Endodermal cell (in vitro differentiated cells): ENCODE measurements around the gene BCL11B. TPM values are rescaled to one million over a fixed set of nuclear protein-coding genes. Genes with fewer than 3 reads are reported as not detected.
A peak's percentile ranks its signal among the peaks of the same experiment; 100 is the strongest.

Experiments used
- DNase-seq: peaks from one replicate; pipeline ENCODE4 v3.0.0-alpha.2; 2017
- H3K27ac ChIP-seq: 2 replicates; pipeline ENCODE4 v1.5.1; 2013; ENCODE audit warnings: mild to moderate bottlenecking, low read depth, low read length, moderate library complexity
- H3K27me3 ChIP-seq: 2 replicates; pipeline ENCODE4 v1.6.1; 2013; ENCODE audit warnings: mild to moderate bottlenecking, low read length, moderate library complexity; ENCODE audit not compliant: insufficient read depth, control insufficient read depth, poor library complexity, severe bottlenecking
- H3K36me3 ChIP-seq: 2 replicates; pipeline ENCODE4 v1.7.0; 2013; ENCODE audit warnings: mild to moderate bottlenecking, low read length, moderate library complexity; ENCODE audit not compliant: control insufficient read depth, insufficient read depth
- H3K4me1 ChIP-seq: one replicate; pipeline ENCODE4 v1.7.0; 2013; ENCODE audit warnings: low read length; ENCODE audit not compliant: control insufficient read depth, insufficient read depth
- H3K4me3 ChIP-seq: 2 replicates; pipeline ENCODE4 v1.5.1; 2013; ENCODE audit warnings: mild to moderate bottlenecking, low read length, moderate library complexity
- H3K9ac ChIP-seq: 2 replicates; pipeline ENCODE4 v1.6.1; 2013; ENCODE audit warnings: mild to moderate bottlenecking, low read length, moderate library complexity; ENCODE audit not compliant: poor library complexity, severe bottlenecking; ENCODE audit errors: extremely low read depth
- H3K9me3 ChIP-seq: 2 replicates; pipeline ENCODE4 v1.6.1; 2013; ENCODE audit warnings: mild to moderate bottlenecking, low read length, moderate library complexity; ENCODE audit not compliant: control insufficient read depth
- H3K27ac Mint-ChIP-seq: 2 replicates; pipeline ENCODE4 v1.8.0; 2020; ENCODE audit warnings: mixed read lengths
- H3K27me3 Mint-ChIP-seq: 2 replicates; pipeline ENCODE4 v1.8.0; 2021; ENCODE audit warnings: mild to moderate bottlenecking, mixed read lengths; ENCODE audit not compliant: insufficient read depth
- H3K36me3 Mint-ChIP-seq: 2 replicates; pipeline ENCODE4 v1.8.0; 2020; ENCODE audit warnings: low read depth, mixed read lengths
- H3K4me1 Mint-ChIP-seq: 2 replicates; pipeline ENCODE4 v1.8.0; 2020; ENCODE audit warnings: mixed read lengths
- H3K4me3 Mint-ChIP-seq: 2 replicates; pipeline ENCODE4 v1.8.0; 2020; ENCODE audit warnings: mild to moderate bottlenecking, moderate library complexity, mixed read lengths
- H3K9me3 Mint-ChIP-seq: 2 replicates; pipeline ENCODE4 v1.8.0; 2020; ENCODE audit warnings: mild to moderate bottlenecking, mixed read lengths
- CTCF ChIP-seq: fragments of 200-600 bp; sonication (generic); conservative IDR thresholded peaks from 2 replicates; pipeline ENCODE4 v1.5.0; 2021; ENCODE audit warnings: antibody characterized with exemption, mild to moderate bottlenecking
- WGBS, 2 experiments: methylation state at CpG; one replicate each; pipeline versions ENCODE4 v1.1.5 to v1.1.7; 2013; ENCODE audit warnings: missing lambda C conversion rate in 2 of 2, mixed read lengths in 1 of 2; ENCODE audit not compliant: insufficient coverage in 1 of 2, insufficient read length in 1 of 2; 5-methylcytosine and 5-hydroxymethylcytosine counted together
- total RNA-seq, 2 donors: library from RNA; stranded (reverse); fragmentation: NEBNext Ultra II Directional in 1 of 2; extraction: Animal tissue kit (Norgen Biotek cat#: 25700) in 1 of 2; gene quantifications; 2 replicates in 1 of 2; 3 replicates in 1 of 2; pipeline ENCODE4 v1.2.1, GENCODE V29; 2021

The BCL11B gene
- total RNA-seq, 2 donors from 2014 or later: 5.7 to 6.0 TPM

- H3K36me3 Mint-ChIP-seq: no peaks in the 10 kb centered on the region
- no peak overlapping the region for H3K4me3 Mint-ChIP-seq
- no peaks in the 10 kb centered on the region for H3K4me1 ChIP-seq
Measured at GRCh38 chr14:99320105-99320572, 48.1 kb upstream of the BCL11B start.

GRCh38 chr14:99318959-99319295 lies 46.9 kb upstream of the BCL11B start:
- H3K4me1 Mint-ChIP-seq: peaks cover 9% of the 10 kb centered on the region
- H3K27me3 ChIP-seq: no peaks in the 10 kb centered on the region
- H3K9me3 Mint-ChIP-seq: no peaks in the 10 kb centered on the region
- no peak overlapping the region for H3K9ac ChIP-seq
- no peak overlapping the region for H3K4me3 Mint-ChIP-seq
- no peak for TF ChIP-seq CTCF
- H3K4me3 ChIP-seq: no peak overlapping the region
- no peaks in the 10 kb centered on the region for H3K9me3 ChIP-seq
- no peaks in the 10 kb centered on the region for H3K27me3 Mint-ChIP-seq
- no peaks in the 10 kb centered on the region for H3K4me1 ChIP-seq
- H3K36me3 ChIP-seq: no peaks in the 10 kb centered on the region
- no peak overlapping the region for H3K27ac Mint-ChIP-seq
- no peak for DNase-seq
- H3K36me3 Mint-ChIP-seq: no peaks in the 10 kb centered on the region
- WGBS, 2 experiments: 80 to 87% methylated on average over 2 to 6 of the region's 6 CpGs
- H3K27ac ChIP-seq: peak overlapping the region; percentile 44

More at GRCh38 chr14:99320105-99320572, 48.1 kb upstream of the BCL11B start:
- no peaks in the 10 kb centered on the region for H3K27me3 Mint-ChIP-seq
- H3K4me3 ChIP-seq: no peak overlapping the region
- H3K4me1 Mint-ChIP-seq: peaks cover 3% of the 10 kb centered on the region
- H3K9ac ChIP-seq: no peak overlapping the region
- no peaks in the 10 kb centered on the region for H3K9me3 Mint-ChIP-seq
- no peak overlapping the region for H3K27ac Mint-ChIP-seq
- H3K9me3 ChIP-seq: no peaks in the 10 kb centered on the region
- 64% methylated on average over 23 of the region's 23 CpGs; no CpG with 5 or more reads in 1 of the 2 experiments for WGBS, 2 experiments
- H3K27ac ChIP-seq: no peak overlapping the region
- H3K36me3 ChIP-seq: no peaks in the 10 kb centered on the region
- DNase-seq: peak; percentile 94
- no peaks in the 10 kb centered on the region for H3K27me3 ChIP-seq
- TF ChIP-seq CTCF: peak; percentile 94

GRCh38 chr14:99318091-99318958 lies 46.3 kb upstream of the BCL11B start:
- peak; percentile 79 for DNase-seq
- no peaks in the 10 kb centered on the region for H3K27me3 Mint-ChIP-seq
- no peak for TF ChIP-seq CTCF
- H3K9ac ChIP-seq: no peak overlapping the region
- no peaks in the 10 kb centered on the region for H3K36me3 ChIP-seq
- H3K4me1 Mint-ChIP-seq: peaks cover 13% of the 10 kb centered on the region
- WGBS, 2 experiments: 77 to 79% methylated on average over 9 to 13 of the region's 13 CpGs
- H3K4me3 Mint-ChIP-seq: no peak overlapping the region
- no peaks in the 10 kb centered on the region for H3K4me1 ChIP-seq
- no peaks in the 10 kb centered on the region for H3K27me3 ChIP-seq
- H3K27ac ChIP-seq: peak overlapping the region; percentile 44
- H3K4me3 ChIP-seq: no peak overlapping the region
- H3K9me3 Mint-ChIP-seq: no peaks in the 10 kb centered on the region
- no peak overlapping the region for H3K27ac Mint-ChIP-seq
- H3K9me3 ChIP-seq: no peaks in the 10 kb centered on the region
- no peaks in the 10 kb centered on the region for H3K36me3 Mint-ChIP-seq
